Natural killer cell (primary cell): Measurements from ENCODE around the gene TXLNG. TPM values are rescaled to one million over a fixed set of nuclear protein-coding genes. Genes with fewer than 3 reads are reported as not detected.
A peak's percentile ranks its signal among the peaks of the same experiment; 100 is the strongest.

Experiments used
- ATAC-seq, 3 donors: fragments of 150-1000 bp in 2 of 3; fragments of 200-7000 bp in 1 of 3; cut with Tn5 transposase; 1 replicate in 1 of 3; 2 replicates in 2 of 3; pipeline ENCODE4 v1.10.0; 2021; ENCODE audit warnings: mild to moderate bottlenecking in 2 of 3, moderate library complexity in 2 of 3
- DNase-seq, 2 donors: peaks; one replicate each; pipeline versions ENCODE4 v3.0.0 to v3.0.0-alpha.2; 2013 to 2021; ENCODE audit warnings: mixed read lengths in 1 of 2
- H3K27ac ChIP-seq: one replicate; pipeline ENCODE4 v1.5.1; 2013; ENCODE audit warnings: mild to moderate bottlenecking, low read length
- H3K27me3 ChIP-seq: one replicate; pipeline ENCODE4 v1.6.1; 2013; ENCODE audit warnings: low read length; ENCODE audit not compliant: control insufficient read depth, insufficient read depth
- H3K36me3 ChIP-seq: one replicate; pipeline ENCODE4 v1.6.1; 2013; ENCODE audit warnings: low read length; ENCODE audit not compliant: control insufficient read depth, insufficient read depth
- H3K4me1 ChIP-seq: one replicate; pipeline ENCODE4 v1.6.1; 2013; ENCODE audit warnings: low read length; ENCODE audit not compliant: control insufficient read depth, insufficient read depth
- H3K4me3 ChIP-seq: one replicate; pipeline ENCODE4 v1.5.1; 2013; ENCODE audit warnings: low read length
- H3K9me3 ChIP-seq: one replicate; pipeline ENCODE4 v1.6.1; 2013; ENCODE audit warnings: low read length; ENCODE audit not compliant: control insufficient read depth, insufficient read depth
- H3K27ac Mint-ChIP-seq, 2 donors: one replicate each; pipeline ENCODE4 v1.8.0; 2022; ENCODE audit warnings: mild to moderate bottlenecking in 2 of 2, mixed read lengths in 2 of 2, moderate library complexity in 1 of 2
- H3K27me3 Mint-ChIP-seq, 2 donors: one replicate each; pipeline ENCODE4 v1.8.0; 2022; ENCODE audit warnings: low read depth in 2 of 2, mixed read lengths in 2 of 2
- H3K36me3 Mint-ChIP-seq: one replicate; pipeline ENCODE4 v1.8.0; 2022; ENCODE audit warnings: mixed read lengths
- H3K4me1 Mint-ChIP-seq, 2 donors: one replicate each; pipeline ENCODE4 v1.8.0; 2022; ENCODE audit warnings: mixed read lengths in 2 of 2
- H3K4me3 Mint-ChIP-seq: one replicate; pipeline ENCODE4 v1.8.0; 2022; ENCODE audit warnings: mild to moderate bottlenecking, moderate library complexity, mixed read lengths
- H3K9me3 Mint-ChIP-seq, 2 donors: one replicate each; pipeline ENCODE4 v1.8.0; 2022; ENCODE audit warnings: mixed read lengths in 2 of 2
- WGBS: methylation state at CpG from one replicate; pipeline ENCODE4 v1.1.7; 2013; ENCODE audit warnings: missing lambda C conversion rate; ENCODE audit not compliant: insufficient coverage; 5-methylcytosine and 5-hydroxymethylcytosine counted together
- intact Hi-C: fragments of 100-400 bp; cut with micrococcal nuclease; formaldehyde crosslinking; loops from one replicate; pipeline ENCODE4 v1.14.2; 2022
- total RNA-seq, 4 donors: library from RNA; stranded (reverse); fragments of 120-200 nt in 1 of 4; gene quantifications; one replicate each; pipeline versions ENCODE4 v1.2.3 to v1.2.4, GENCODE V29; 2013 to 2022
- TF ChIP-seq, protein P1 (sequence below): fragments of 200-600 bp; IDR thresholded peaks from one replicate; pipeline ENCODE4 v1.8.0; 2022; ENCODE audit warnings: antibody characterized with exemption

TXLNG gene
- total RNA-seq, 3 donors from 2014 or later (not counting 1 experiment from before 2014, with no cell fraction given): 8.1 to 16.9 (median 9.9) TPM

DNA sequence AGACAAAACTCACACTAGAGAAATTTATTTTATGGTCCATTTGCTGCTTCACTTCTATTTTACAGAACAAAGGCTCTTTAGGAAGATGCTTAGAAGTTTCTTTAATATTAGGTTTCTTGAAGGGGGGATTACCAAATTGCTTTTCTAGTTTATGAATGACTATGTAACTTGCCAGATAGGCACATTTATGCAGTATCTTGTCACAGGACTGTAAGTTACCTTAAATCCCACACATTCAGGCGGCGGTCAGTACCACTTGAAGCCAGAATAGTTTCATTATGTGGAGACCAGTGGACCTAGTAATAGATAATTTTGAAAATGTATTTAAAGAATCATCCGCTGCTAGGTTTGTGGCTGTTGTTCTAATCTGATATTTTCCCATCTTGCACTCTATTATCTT is 65.6 kb downstream of the TXLNG start:
- WGBS: no CpG with 5 or more reads among the region's 3 CpGs
- H3K27me3 ChIP-seq: no peaks in the 10 kb centered on the region
- H3K4me3 ChIP-seq: no peak overlapping the region
- H3K27ac ChIP-seq: no peak overlapping the region
- H3K9me3 ChIP-seq: no peaks in the 10 kb centered on the region
- H3K36me3 ChIP-seq: peaks cover 24% of the 10 kb centered on the region
- no peaks in the 10 kb centered on the region for H3K4me1 ChIP-seq
- DNase-seq: no peak
- intact Hi-C loops: no loop called here
- no peaks in the 10 kb centered on the region for H3K9me3 Mint-ChIP-seq
- peak overlapping the region in 1 of 2 donors; percentile 31 for H3K27ac Mint-ChIP-seq
- H3K4me1 Mint-ChIP-seq: peaks cover 0 to 3% of the 10 kb centered on the region in 2 donors
- TF ChIP-seq, protein P1, sequence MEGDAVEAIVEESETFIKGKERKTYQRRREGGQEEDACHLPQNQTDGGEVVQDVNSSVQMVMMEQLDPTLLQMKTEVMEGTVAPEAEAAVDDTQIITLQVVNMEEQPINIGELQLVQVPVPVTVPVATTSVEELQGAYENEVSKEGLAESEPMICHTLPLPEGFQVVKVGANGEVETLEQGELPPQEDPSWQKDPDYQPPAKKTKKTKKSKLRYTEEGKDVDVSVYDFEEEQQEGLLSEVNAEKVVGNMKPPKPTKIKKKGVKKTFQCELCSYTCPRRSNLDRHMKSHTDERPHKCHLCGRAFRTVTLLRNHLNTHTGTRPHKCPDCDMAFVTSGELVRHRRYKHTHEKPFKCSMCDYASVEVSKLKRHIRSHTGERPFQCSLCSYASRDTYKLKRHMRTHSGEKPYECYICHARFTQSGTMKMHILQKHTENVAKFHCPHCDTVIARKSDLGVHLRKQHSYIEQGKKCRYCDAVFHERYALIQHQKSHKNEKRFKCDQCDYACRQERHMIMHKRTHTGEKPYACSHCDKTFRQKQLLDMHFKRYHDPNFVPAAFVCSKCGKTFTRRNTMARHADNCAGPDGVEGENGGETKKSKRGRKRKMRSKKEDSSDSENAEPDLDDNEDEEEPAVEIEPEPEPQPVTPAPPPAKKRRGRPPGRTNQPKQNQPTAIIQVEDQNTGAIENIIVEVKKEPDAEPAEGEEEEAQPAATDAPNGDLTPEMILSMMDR: no peak
- no peak overlapping the region for H3K4me3 Mint-ChIP-seq
- peaks cover 51% of the 10 kb centered on the region for H3K36me3 Mint-ChIP-seq
- H3K27me3 Mint-ChIP-seq: no peaks in the 10 kb centered on the region
- ATAC-seq: no peak

DNA sequence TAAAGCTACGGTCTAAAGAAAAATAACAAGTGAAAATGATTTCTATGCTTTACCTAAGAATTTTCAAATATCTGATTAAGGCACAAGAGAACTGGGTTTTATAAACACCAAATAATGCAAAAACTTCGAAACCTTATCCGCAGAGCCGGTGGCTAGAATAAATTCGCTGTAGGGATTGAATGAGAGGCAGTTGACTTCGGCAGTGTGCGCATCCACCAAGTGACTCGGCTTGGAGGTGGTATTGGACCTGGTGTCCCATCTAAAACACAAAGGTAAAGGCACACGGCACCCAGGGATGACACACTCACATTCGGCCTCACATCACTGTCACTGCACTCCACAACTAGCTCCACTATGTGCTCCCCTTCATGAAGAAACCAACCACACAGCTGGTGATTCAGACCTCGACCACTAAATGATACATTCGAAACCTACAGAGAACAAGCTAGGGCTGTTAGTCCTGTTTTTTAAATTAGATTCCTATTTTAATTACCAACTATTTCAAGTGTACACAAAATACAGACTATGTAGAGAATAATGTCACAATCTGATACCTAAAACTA is 66.4 kb downstream of the TXLNG start:
- TF ChIP-seq, protein P1: no peak
- WGBS: 86% methylated on average over 9 of the region's 12 CpGs
- Mint-ChIP-seq H3K9me3 (no peaks in the 10 kb centered on the region), H3K4me1 (peaks cover 0 to 5% of the 10 kb centered on the region in 2 donors), H3K36me3 (peaks cover 59% of the 10 kb centered on the region), H3K27me3 (no peaks in the 10 kb centered on the region), H3K27ac (no peak overlapping the region), H3K4me3 (no peak overlapping the region)
- H3K27me3 ChIP-seq: no peaks in the 10 kb centered on the region
- ATAC-seq (no peak), DNase-seq (no peak)
- H3K4me3 ChIP-seq: no peak overlapping the region
- intact Hi-C loops: no loop called here
- H3K27ac ChIP-seq: no peak overlapping the region
- no peaks in the 10 kb centered on the region for H3K9me3 ChIP-seq
- no peaks in the 10 kb centered on the region for H3K4me1 ChIP-seq
- peaks cover 28% of the 10 kb centered on the region for H3K36me3 ChIP-seq

GRCh38 chrX:16853537-16853936 is 67.3 kb downstream of the TXLNG start:
- Histone ChIP-seq H3K9me3 (no peaks in the 10 kb centered on the region), H3K27me3 (no peaks in the 10 kb centered on the region), H3K27ac (no peak overlapping the region), H3K4me3 (no peak overlapping the region), H3K4me1 (no peaks in the 10 kb centered on the region), H3K36me3 (peaks cover 28% of the 10 kb centered on the region)
- intact Hi-C loops: no loop called here
- peaks cover 51% of the 10 kb centered on the region for H3K36me3 Mint-ChIP-seq
- no peaks in the 10 kb centered on the region for H3K27me3 Mint-ChIP-seq
- peaks cover 1 to 5% of the 10 kb centered on the region in 2 donors for H3K4me1 Mint-ChIP-seq
- no peak for DNase-seq
- 92% methylated on average over 2 of the region's 3 CpGs for WGBS
- ATAC-seq: no peak
- no peak overlapping the region for H3K4me3 Mint-ChIP-seq
- H3K9me3 Mint-ChIP-seq: no peaks in the 10 kb centered on the region
- H3K27ac Mint-ChIP-seq: peak overlapping the region in 1 of 2 donors; percentile 27
- TF ChIP-seq, protein P1: no peak
